Measurements from ENCODE around the gene BZW2. TPM values are rescaled to one million over a fixed set of nuclear protein-coding genes. Genes with fewer than 3 reads are reported as not detected.

Gene BZW2
- total and polyA plus RNA-seq, 2 of the 13 experiments (the other 11 are each of a cell fraction or from before 2014, with no cell fraction given) = 21.8 to 95.2 TPM

DNA sequence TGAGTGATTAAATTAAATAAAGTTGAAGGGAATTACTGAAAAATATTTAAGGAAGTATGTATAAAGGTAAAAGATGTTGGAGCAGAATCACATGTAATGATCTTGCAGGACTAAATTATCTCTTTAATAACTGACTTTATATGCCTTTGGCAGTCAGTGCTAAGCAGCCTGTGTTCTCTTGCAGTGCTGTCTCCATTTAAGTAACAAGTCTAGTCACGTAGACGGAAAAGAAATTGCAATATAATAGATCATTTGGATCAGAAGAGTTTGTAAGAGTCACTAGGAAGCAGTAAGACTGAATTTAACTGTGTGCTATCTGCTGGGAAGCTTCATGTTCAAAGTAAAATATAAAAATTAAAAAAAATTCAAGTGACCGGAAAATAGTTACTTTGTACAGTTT, 21.4 kb downstream of the BZW2 start (continued):
- no peak for TF ChIP-seq NR2F2 (IDR thresholded peaks at IDR 0.05; ENCODE audit: borderline replicate concordance, low read depth)
- no peak for TF ChIP-seq PAF1 (CRISPR knock-in tag; IDR thresholded peaks at IDR 0.05)
- TF ChIP-seq TOPORS (CRISPR knock-in tag; IDR thresholded peaks at IDR 0.05) = no peak

DNA sequence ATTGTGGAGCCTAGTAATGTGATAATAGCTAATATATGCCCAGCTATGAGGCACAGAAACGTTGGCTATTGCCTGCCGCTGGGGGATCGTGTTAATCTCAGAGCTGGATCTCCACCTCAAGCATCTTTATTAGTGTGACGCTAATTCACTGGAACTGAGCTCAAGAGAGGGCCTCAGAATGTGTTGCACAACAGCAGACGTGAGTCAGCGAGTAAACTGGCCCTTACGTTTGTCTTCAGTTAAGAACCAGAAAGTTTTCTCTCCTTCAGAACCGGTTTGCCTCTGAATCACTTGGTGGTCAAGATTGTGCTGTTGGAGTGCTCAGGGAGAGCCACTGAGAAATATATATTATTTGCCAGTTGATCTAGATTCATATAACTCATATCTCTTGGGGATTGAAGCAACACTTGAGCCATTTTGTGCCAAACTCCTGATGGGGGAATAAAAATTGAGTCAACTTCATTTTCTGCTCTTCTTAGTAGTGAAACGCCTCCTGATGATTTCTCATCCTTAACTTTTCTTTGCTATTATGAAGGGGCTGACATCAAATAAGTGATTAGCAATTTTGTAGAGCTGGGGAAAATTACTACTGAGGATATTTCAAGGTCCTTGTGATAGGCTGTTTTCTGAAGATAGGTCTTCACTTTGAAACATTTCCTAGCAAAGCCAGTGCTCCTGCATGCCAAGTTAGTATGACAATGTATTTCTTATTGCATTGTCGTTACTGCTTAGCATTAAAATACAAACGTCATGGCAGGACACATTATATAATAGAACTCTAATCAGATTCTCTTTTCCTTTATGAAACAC, 22.3 kb downstream of the BZW2 start:
- H3K9me3 ChIP-seq (ENCODE audit: low read length) = no peaks in the 10 kb centered on the region
- no peak for ATAC-seq
- no peak overlapping the region for H3K4me2 ChIP-seq (ENCODE audit: low read depth, low read length)
- 88% methylated on average over 11 of the region's 11 CpGs for WGBS (ENCODE audit: low lambda C conversion rate)
- POLR2A ChIA-PET = interaction anchor here (1.1 kb wide), 1 partner anchor 23 kb away, joined by 4 read pairs; the partner anchor contains the start of gene ANKMY2
- no peak for FAIRE-seq
- peak; percentile 10 for DNase-seq (ENCODE audit: low spot score)
- no peaks in the 10 kb centered on the region for H4K20me1 ChIP-seq (ENCODE audit: insufficient read depth, low read length)
- intact Hi-C loops (cut with micrococcal nuclease; ENCODE audit: unreplicated experiment) = loop anchor here (10.0 kb wide), 1 partner anchor 1293 kb away; no protein-coding TSS in a partner anchor
- H3K36me3 ChIP-seq (replicated peaks in 1 of 2; ENCODE audit: control insufficient read depth in 1 of 2, insufficient read depth in 2 of 2, low read length in 2 of 2) = peaks cover 6 to 19% of the 10 kb centered on the region in 2 experiments; a peak in 4 of 5 replicates
- H2AFZ ChIP-seq (ENCODE audit: low read length) = no peak overlapping the region
- CTCF ChIA-PET (ENCODE audit: low intra/inter-chr PET ratio, low total read pairs) = no interaction called here
- no peak overlapping the region for H3K9ac ChIP-seq (ENCODE audit: insufficient read depth, low read depth, low read length)
- H3K27ac ChIP-seq (ENCODE audit: extremely low read length, insufficient read depth, low read length) = peak overlapping the region; percentile 3
- peak; percentile 88 for TF ChIP-seq FOSL2 (CRISPR knock-in tag; IDR thresholded peaks at IDR 0.05)
- peak; percentile 41; the same call in 1 of the 2 replicates for TF ChIP-seq FOSL1 (CRISPR knock-in tag; IDR thresholded peaks at IDR 0.05; ENCODE audit: borderline replicate concordance)
- no peak for TF ChIP-seq ZNF264 (CRISPR knock-in tag; IDR thresholded peaks at IDR 0.05)
- TF ChIP-seq CEBPB (IDR thresholded peaks at IDR 0.05; ENCODE audit: borderline replicate concordance, low read depth, low read length) = peak; percentile 94
- TF ChIP-seq, protein P1, sequence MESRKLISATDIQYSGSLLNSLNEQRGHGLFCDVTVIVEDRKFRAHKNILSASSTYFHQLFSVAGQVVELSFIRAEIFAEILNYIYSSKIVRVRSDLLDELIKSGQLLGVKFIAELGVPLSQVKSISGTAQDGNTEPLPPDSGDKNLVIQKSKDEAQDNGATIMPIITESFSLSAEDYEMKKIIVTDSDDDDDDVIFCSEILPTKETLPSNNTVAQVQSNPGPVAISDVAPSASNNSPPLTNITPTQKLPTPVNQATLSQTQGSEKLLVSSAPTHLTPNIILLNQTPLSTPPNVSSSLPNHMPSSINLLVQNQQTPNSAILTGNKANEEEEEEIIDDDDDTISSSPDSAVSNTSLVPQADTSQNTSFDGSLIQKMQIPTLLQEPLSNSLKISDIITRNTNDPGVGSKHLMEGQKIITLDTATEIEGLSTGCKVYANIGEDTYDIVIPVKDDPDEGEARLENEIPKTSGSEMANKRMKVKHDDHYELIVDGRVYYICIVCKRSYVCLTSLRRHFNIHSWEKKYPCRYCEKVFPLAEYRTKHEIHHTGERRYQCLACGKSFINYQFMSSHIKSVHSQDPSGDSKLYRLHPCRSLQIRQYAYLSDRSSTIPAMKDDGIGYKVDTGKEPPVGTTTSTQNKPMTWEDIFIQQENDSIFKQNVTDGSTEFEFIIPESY (CRISPR knock-in tag; IDR thresholded peaks at IDR 0.05) = 0 out of 2 replicates have a peak, but pooled peaks have one; percentile 35
- TF ChIP-seq ZNF337 (CRISPR knock-in tag; IDR thresholded peaks at IDR 0.05; ENCODE audit: borderline replicate concordance, low read depth) = no peak
- TF ChIP-seq, protein P2, sequence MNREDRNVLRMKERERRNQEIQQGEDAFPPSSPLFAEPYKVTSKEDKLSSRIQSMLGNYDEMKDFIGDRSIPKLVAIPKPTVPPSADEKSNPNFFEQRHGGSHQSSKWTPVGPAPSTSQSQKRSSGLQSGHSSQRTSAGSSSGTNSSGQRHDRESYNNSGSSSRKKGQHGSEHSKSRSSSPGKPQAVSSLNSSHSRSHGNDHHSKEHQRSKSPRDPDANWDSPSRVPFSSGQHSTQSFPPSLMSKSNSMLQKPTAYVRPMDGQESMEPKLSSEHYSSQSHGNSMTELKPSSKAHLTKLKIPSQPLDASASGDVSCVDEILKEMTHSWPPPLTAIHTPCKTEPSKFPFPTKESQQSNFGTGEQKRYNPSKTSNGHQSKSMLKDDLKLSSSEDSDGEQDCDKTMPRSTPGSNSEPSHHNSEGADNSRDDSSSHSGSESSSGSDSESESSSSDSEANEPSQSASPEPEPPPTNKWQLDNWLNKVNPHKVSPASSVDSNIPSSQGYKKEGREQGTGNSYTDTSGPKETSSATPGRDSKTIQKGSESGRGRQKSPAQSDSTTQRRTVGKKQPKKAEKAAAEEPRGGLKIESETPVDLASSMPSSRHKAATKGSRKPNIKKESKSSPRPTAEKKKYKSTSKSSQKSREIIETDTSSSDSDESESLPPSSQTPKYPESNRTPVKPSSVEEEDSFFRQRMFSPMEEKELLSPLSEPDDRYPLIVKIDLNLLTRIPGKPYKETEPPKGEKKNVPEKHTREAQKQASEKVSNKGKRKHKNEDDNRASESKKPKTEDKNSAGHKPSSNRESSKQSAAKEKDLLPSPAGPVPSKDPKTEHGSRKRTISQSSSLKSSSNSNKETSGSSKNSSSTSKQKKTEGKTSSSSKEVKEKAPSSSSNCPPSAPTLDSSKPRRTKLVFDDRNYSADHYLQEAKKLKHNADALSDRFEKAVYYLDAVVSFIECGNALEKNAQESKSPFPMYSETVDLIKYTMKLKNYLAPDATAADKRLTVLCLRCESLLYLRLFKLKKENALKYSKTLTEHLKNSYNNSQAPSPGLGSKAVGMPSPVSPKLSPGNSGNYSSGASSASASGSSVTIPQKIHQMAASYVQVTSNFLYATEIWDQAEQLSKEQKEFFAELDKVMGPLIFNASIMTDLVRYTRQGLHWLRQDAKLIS (CRISPR knock-in tag; IDR thresholded peaks at IDR 0.05) = no peak
- 0 out of 2 replicates have a peak, but pooled peaks have one; percentile 29 for TF ChIP-seq ZMYM4 (CRISPR knock-in tag; IDR thresholded peaks at IDR 0.05)
- peak; percentile 59; the same call in 1 of the 2 replicates for TF ChIP-seq POGZ (CRISPR knock-in tag; IDR thresholded peaks at IDR 0.05)
- TF ChIP-seq, protein P3, sequence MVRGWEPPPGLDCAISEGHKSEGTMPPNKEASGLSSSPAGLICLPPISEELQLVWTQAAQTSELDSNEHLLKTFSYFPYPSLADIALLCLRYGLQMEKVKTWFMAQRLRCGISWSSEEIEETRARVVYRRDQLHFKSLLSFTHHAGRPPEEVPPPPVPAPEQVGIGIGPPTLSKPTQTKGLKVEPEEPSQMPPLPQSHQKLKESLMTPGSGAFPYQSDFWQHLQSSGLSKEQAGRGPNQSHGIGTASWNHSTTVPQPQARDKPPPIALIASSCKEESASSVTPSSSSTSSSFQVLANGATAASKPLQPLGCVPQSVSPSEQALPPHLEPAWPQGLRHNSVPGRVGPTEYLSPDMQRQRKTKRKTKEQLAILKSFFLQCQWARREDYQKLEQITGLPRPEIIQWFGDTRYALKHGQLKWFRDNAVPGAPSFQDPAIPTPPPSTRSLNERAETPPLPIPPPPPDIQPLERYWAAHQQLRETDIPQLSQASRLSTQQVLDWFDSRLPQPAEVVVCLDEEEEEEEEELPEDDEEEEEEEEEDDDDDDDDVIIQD (CRISPR knock-in tag; IDR thresholded peaks at IDR 0.05; ENCODE audit: low read depth) = peak; percentile 72; the same call in 1 of the 2 replicates
- peak; percentile 86 for TF ChIP-seq CEBPG (CRISPR knock-in tag; IDR thresholded peaks at IDR 0.05)
- no peak for TF ChIP-seq ZNF619 (CRISPR knock-in tag; IDR thresholded peaks at IDR 0.05)
- in situ Hi-C loops (cut with HindIII; ENCODE audit: extremely low pct_ligation_motif_present, low pct_unique_long_range_greater_than_20kb) = no loop called here
- H3K4me3 ChIP-seq (replicated peaks in 1 of 3; ENCODE audit: insufficient read depth in 1 of 3, low read depth in 2 of 3, low read length in 3 of 3) = no peak overlapping the region
- no TSS peak for BruUV-seq (replicated peaks)
- peaks cover 15% of the 10 kb centered on the region for H3K4me1 ChIP-seq (ENCODE audit: insufficient read depth, low read length)
- H3K27me3 ChIP-seq (ENCODE audit: control insufficient read depth in 1 of 2, insufficient read depth in 2 of 2, low read length in 2 of 2) = no peaks in the 10 kb centered on the region
- peaks cover 41% of the 10 kb centered on the region for H3K79me2 ChIP-seq (ENCODE audit: insufficient read depth, low read length)
